Measurements from ENCODE around the gene CHST2. TPM values are rescaled to one million over a fixed set of nuclear protein-coding genes. Genes with fewer than 3 reads are reported as not detected.

CHST2 gene
- total and polyA plus RNA-seq, 2 donors (not counting 3 experiments of a cell fraction or from before 2014, with no cell fraction given), result 4.3 to 6.5 TPM

GRCh38 chr3:143138953-143139352 is 19.4 kb downstream of the CHST2 start:
- Histone ChIP-seq H3K79me2 (ENCODE audit: control insufficient read depth, insufficient read depth, low read length) (no peaks in the 10 kb centered on the region), H3K4me2 (ENCODE audit: insufficient read depth, low read length) (no peak overlapping the region), H3K36me3 (ENCODE audit: control insufficient read depth in 2 of 2, extremely low read depth in 1 of 2, insufficient read depth in 2 of 2, low read length in 2 of 2) (no peaks in the 10 kb centered on the region), H3K9me1 (replicated peaks; ENCODE audit: control insufficient read depth, extremely low read depth, insufficient read depth, low read length) (no peaks in the 10 kb centered on the region), H3K27me3 (ENCODE audit: control insufficient read depth in 2 of 2, insufficient read depth in 2 of 2, low read length in 2 of 2) (no peaks in the 10 kb centered on the region), H4K20me1 (replicated peaks; ENCODE audit: control insufficient read depth, extremely low read depth, insufficient read depth, low read length) (no peaks in the 10 kb centered on the region), H3K4me3 (replicated peaks in 1 of 3; ENCODE audit: insufficient read depth in 1 of 3, low read depth in 1 of 3, low read length in 3 of 3) (no peak overlapping the region), H3K9me3 (replicated peaks; ENCODE audit: control insufficient read depth, insufficient read depth, low read length) (no peaks in the 10 kb centered on the region), H3K4me1 (ENCODE audit: control insufficient read depth, extremely low read depth, insufficient read depth, low read length) (peaks cover 27% of the 10 kb centered on the region), H3K9ac (replicated peaks; ENCODE audit: extremely low read depth, insufficient read depth, low read length) (no peak overlapping the region), H3K27ac (ENCODE audit: insufficient read depth, low read depth, low read length) (no peak overlapping the region), H2AFZ (ENCODE audit: low read depth, low read length) (no peak overlapping the region)
- no TSS peak for BruUV-seq (replicated peaks)
- ChIA-PET CTCF (interaction anchor here (1.0 to 1.1 kb wide), 2 partner anchors 163 to 536 kb away, joined by 3 read pairs; no protein-coding TSS in a partner anchor), POLR2A (no interaction called here)
- dilution Hi-C loops (cut with MboI; ENCODE audit: extremely low pct_ligation_motif_present, low sequenced_read_pairs) (no loop called here), intact Hi-C loops (cut with micrococcal nuclease) (no loop called here)
- DNase-seq (ENCODE audit: low read depth, low spot score) (no peak), FAIRE-seq (no peak)
- no peak for TF ChIP-seq GATA2 (IDR thresholded peaks at IDR 0.05; ENCODE audit: insufficient read depth, insufficient read length, low read depth, low read length)
- TF ChIP-seq JUN (IDR thresholded peaks at IDR 0.05; ENCODE audit: borderline replicate concordance, insufficient read depth, insufficient read length, low read depth), result no peak
- TF ChIP-seq FOS (IDR thresholded peaks at IDR 0.05; ENCODE audit: borderline replicate concordance, insufficient read depth, low read length), result no peak
- no peak for TF ChIP-seq EZH2 (IDR thresholded peaks at IDR 0.05; ENCODE audit: borderline replicate concordance, low read depth, low read length, severe bottlenecking)
- no peak for TF ChIP-seq MYC (IDR thresholded peaks at IDR 0.05; ENCODE audit: low read depth, low read length)
- TF ChIP-seq CTCF (IDR thresholded peaks at IDR 0.05; ENCODE audit: extremely low read depth in 1 of 2, insufficient read depth in 1 of 2, low read depth in 1 of 2, low read length in 2 of 2), result no peak
- no peak for TF ChIP-seq POLR2AphosphoS5 (IDR thresholded peaks at IDR 0.05; ENCODE audit: insufficient read depth, low read depth, low read length)
- TF ChIP-seq POLR2A (IDR thresholded peaks at IDR 0.05; ENCODE audit: low read depth, low read length), result no peak
- TF ChIP-seq MAX (IDR thresholded peaks at IDR 0.05; ENCODE audit: insufficient read depth, insufficient read length), result no peak

All from endothelial cell of umbilical vein (primary cell).